HUDEP-2 (cell line): ENCODE measurements around the gene AHNAK.
"Not testable (repeated sequence)": the region's sequence is repeated elsewhere in the genome, so short reads cannot be mapped to it uniquely, and the experiment has no call there.

ENCODE experiments used
- DNase-seq, 76 experiments: peaks; one replicate each; lab custom pipeline; 2025; ENCODE audit not compliant: unreplicated experiment in 76 of 76; lab: John Stamatoyannopoulos, UW

The AHNAK gene

GRCh38 chr11:62573006-62573591 is 26.5 kb upstream of the AHNAK start:
- peak in 11 of 76 experiments; percentile 8 to 63 (median 19) for DNase-seq

GRCh38 chr11:62572431-62572830 is 25.8 kb upstream of the AHNAK start:
- DNase-seq, result no peak

- DNase-seq, result not testable (repeated sequence)
Observed at GRCh38 chr11:62571493-62571892, 24.9 kb upstream of the AHNAK start.

- DNase-seq, result not testable (repeated sequence)
Observed at GRCh38 chr11:62570903-62571302, 24.3 kb upstream of the AHNAK start.

GRCh38 chr11:62569611-62570010 is 23.0 kb upstream of the AHNAK start:
- no peak for DNase-seq

GRCh38 chr11:62567018-62567633 is 20.5 kb upstream of the AHNAK start:
- no peak for DNase-seq

- no peak for DNase-seq
Observed at GRCh38 chr11:62566247-62566646, 19.6 kb upstream of the AHNAK start.

GRCh38 chr11:62565100-62565802 is 18.6 kb upstream of the AHNAK start:
- DNase-seq, result no peak

- DNase-seq, result not testable (repeated sequence)
Observed at GRCh38 chr11:62561677-62562230, 15.1 kb upstream of the AHNAK start.

GRCh38 chr11:62560566-62561103 is 14.0 kb upstream of the AHNAK start:
- peak in 68 of 76 experiments; percentile 15 to 86 (median 62) for DNase-seq

GRCh38 chr11:62559626-62560025 is 13.0 kb upstream of the AHNAK start:
- not testable (repeated sequence) for DNase-seq

GRCh38 chr11:62559204-62559603 is 12.6 kb upstream of the AHNAK start:
- no peak for DNase-seq

GRCh38 chr11:62558669-62559068 is 12.1 kb upstream of the AHNAK start:
- DNase-seq, result no peak

GRCh38 chr11:62556875-62557631 is 10.4 kb upstream of the AHNAK start:
- peak in 26 of 76 experiments; percentile 9 to 57 (median 34) for DNase-seq

- DNase-seq, result peak in 70 of 76 experiments; percentile 20 to 86 (median 72)
Observed at GRCh38 chr11:62556108-62556874, 9.7 kb upstream of the AHNAK start.

- peak in 57 of 76 experiments; percentile 15 to 83 (median 50) for DNase-seq
Observed at GRCh38 chr11:62555464-62556107, 9.0 kb upstream of the AHNAK start.

- DNase-seq, result no peak
Observed at GRCh38 chr11:62554387-62555167, 8.0 kb upstream of the AHNAK start.

- DNase-seq, result no peak
Observed at GRCh38 chr11:62553839-62554361, 7.3 kb upstream of the AHNAK start.
